Measurements from ENCODE around the gene MAGEL2.

DNA sequence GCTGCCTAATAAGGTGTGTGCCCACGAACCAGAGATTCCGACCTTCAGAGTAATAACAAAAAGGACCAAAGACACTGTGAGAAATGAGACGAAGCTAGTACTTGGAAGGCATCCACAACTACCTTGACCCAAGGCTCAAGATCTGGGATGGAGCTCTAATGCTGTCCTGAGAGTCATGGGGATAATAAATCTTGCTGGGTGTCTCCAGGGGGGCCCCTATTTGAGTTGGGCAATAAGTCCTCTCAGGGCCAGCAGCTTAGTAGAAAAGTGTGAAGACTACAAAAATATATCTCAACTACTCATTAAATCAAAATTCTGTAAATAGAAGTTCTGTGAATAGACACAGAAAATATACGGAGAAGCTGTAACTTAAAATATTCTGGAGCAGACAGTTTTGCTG lies 42.3 kb upstream of the MAGEL2 start:
- TF ChIP-seq, protein P1, sequence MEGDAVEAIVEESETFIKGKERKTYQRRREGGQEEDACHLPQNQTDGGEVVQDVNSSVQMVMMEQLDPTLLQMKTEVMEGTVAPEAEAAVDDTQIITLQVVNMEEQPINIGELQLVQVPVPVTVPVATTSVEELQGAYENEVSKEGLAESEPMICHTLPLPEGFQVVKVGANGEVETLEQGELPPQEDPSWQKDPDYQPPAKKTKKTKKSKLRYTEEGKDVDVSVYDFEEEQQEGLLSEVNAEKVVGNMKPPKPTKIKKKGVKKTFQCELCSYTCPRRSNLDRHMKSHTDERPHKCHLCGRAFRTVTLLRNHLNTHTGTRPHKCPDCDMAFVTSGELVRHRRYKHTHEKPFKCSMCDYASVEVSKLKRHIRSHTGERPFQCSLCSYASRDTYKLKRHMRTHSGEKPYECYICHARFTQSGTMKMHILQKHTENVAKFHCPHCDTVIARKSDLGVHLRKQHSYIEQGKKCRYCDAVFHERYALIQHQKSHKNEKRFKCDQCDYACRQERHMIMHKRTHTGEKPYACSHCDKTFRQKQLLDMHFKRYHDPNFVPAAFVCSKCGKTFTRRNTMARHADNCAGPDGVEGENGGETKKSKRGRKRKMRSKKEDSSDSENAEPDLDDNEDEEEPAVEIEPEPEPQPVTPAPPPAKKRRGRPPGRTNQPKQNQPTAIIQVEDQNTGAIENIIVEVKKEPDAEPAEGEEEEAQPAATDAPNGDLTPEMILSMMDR (IDR thresholded peaks at IDR 0.05), result no peak
- no peak for TF ChIP-seq POLR2A (IDR thresholded peaks at IDR 0.05)
